ENCODE results near the gene ACVR1C. TPM values are rescaled to one million over a fixed set of nuclear protein-coding genes. Genes with fewer than 3 reads are reported as not detected.

The ACVR1C gene
- total RNA-seq, 1 experiment from 2014 or later = 1.2 TPM

GRCh38 chr2:157593411-157593810 is 35.3 kb downstream of the ACVR1C start:
- no peaks in the 10 kb centered on the region for H3K9me2 ChIP-seq (ENCODE audit: insufficient read depth)
- no peak overlapping the region for H3K4me3 ChIP-seq (replicated peaks in 1 of 2; ENCODE audit: low read depth in 1 of 2, low read length in 2 of 2)
- no peaks in the 10 kb centered on the region for H4K20me1 ChIP-seq (ENCODE audit: insufficient read depth)
- POLR2A ChIA-PET = no interaction called here
- H3K4me2 ChIP-seq (ENCODE audit: low read length) = no peak overlapping the region
- no peak overlapping the region for H3K27ac ChIP-seq (ENCODE audit: low read depth, low read length)
- TF ChIP-seq POLR2A (IDR thresholded peaks at IDR 0.05; ENCODE audit: borderline replicate concordance, extremely low read depth, insufficient read depth, insufficient read length) (no peak), YY1 (IDR thresholded peaks at IDR 0.05; ENCODE audit: extremely low read depth, insufficient replicate concordance, low read depth, low read length) (no peak), EGR1 (IDR thresholded peaks at IDR 0.05; ENCODE audit: low read depth) (no peak), CEBPB (IDR thresholded peaks at IDR 0.05; ENCODE audit: low read depth) (no peak), ZNF274 (IDR thresholded peaks at IDR 0.05; ENCODE audit: low read depth, low read length) (no peak), TCF7L2 (IDR thresholded peaks at IDR 0.05; ENCODE audit: borderline replicate concordance, extremely low read depth, insufficient read depth, insufficient read length) (no peak), SRF (IDR thresholded peaks at IDR 0.05; ENCODE audit: low read depth) (no peak), ELF1 (IDR thresholded peaks at IDR 0.05; ENCODE audit: borderline replicate concordance, low read depth) (no peak), POLR2AphosphoS5 (IDR thresholded peaks at IDR 0.05; ENCODE audit: low read depth, low read length) (no peak), JUND (IDR thresholded peaks at IDR 0.05) (no peak), CBX3 (IDR thresholded peaks at IDR 0.05; ENCODE audit: low read depth) (no peak), SP1 (IDR thresholded peaks at IDR 0.05; ENCODE audit: low read depth) (no peak)
- TF ChIP-seq, protein P1, sequence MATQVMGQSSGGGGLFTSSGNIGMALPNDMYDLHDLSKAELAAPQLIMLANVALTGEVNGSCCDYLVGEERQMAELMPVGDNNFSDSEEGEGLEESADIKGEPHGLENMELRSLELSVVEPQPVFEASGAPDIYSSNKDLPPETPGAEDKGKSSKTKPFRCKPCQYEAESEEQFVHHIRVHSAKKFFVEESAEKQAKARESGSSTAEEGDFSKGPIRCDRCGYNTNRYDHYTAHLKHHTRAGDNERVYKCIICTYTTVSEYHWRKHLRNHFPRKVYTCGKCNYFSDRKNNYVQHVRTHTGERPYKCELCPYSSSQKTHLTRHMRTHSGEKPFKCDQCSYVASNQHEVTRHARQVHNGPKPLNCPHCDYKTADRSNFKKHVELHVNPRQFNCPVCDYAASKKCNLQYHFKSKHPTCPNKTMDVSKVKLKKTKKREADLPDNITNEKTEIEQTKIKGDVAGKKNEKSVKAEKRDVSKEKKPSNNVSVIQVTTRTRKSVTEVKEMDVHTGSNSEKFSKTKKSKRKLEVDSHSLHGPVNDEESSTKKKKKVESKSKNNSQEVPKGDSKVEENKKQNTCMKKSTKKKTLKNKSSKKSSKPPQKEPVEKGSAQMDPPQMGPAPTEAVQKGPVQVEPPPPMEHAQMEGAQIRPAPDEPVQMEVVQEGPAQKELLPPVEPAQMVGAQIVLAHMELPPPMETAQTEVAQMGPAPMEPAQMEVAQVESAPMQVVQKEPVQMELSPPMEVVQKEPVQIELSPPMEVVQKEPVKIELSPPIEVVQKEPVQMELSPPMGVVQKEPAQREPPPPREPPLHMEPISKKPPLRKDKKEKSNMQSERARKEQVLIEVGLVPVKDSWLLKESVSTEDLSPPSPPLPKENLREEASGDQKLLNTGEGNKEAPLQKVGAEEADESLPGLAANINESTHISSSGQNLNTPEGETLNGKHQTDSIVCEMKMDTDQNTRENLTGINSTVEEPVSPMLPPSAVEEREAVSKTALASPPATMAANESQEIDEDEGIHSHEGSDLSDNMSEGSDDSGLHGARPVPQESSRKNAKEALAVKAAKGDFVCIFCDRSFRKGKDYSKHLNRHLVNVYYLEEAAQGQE (IDR thresholded peaks at IDR 0.05; ENCODE audit: low read depth) = no peak
- no peaks in the 10 kb centered on the region for H3K79me2 ChIP-seq (ENCODE audit: insufficient read depth, low read length)
- RAD21 ChIA-PET (ENCODE audit: low non-redundant PET in 1 of 2, low total read pairs in 2 of 2, uncharacterized antibody in 2 of 2, unreplicated experiment in 2 of 2) = no interaction called here
- DNase-seq (ENCODE audit: low read depth, low spot score) = no peak
- intact Hi-C loops (cut with micrococcal nuclease) = loop anchor here (5.0 kb wide), 1 partner anchor 96 kb away; no protein-coding TSS in a partner anchor
- BruUV-seq (replicated peaks) = no TSS peak
- no peaks in the 10 kb centered on the region for H3K9me3 ChIP-seq (ENCODE audit: control insufficient read depth in 1 of 2, insufficient read depth in 1 of 2, low read depth in 1 of 2, low read length in 2 of 2)
- ATAC-seq = no peak
- no peaks in the 10 kb centered on the region for H3K27me3 ChIP-seq (ENCODE audit: insufficient read depth, low read length)
- no peak overlapping the region for H3K9ac ChIP-seq (ENCODE audit: low read length)
- no peaks in the 10 kb centered on the region for H3K4me1 ChIP-seq (ENCODE audit: control insufficient read depth in 1 of 2, insufficient read depth in 2 of 2, low read length in 2 of 2)
- no peaks in the 10 kb centered on the region for H3K36me3 ChIP-seq (ENCODE audit: control insufficient read depth in 1 of 2, insufficient read depth in 2 of 2, low read length in 2 of 2)
- CTCF ChIA-PET = no interaction called here
- H2AFZ ChIP-seq (ENCODE audit: low read depth, low read length, poor library complexity, severe bottlenecking) = no peak overlapping the region
